MCF 10A (cell line): ENCODE results near the gene FOXN3. TPM values are rescaled to one million over a fixed set of nuclear protein-coding genes. Genes with fewer than 3 reads are reported as not detected.
A peak's percentile ranks its signal among the peaks of the same experiment; 100 is the strongest.

Experiments used
- BruUV-seq: library from RNA; stranded (reverse); fragments of 400-500 nt; replicated peaks from 2 replicates; lab custom pipeline; 2021; lab: Mats Ljungman, UMichigan
- CTCF ChIA-PET: fragments of 300-600 bp; sonication (Branson Sonifier 250); formaldehyde crosslinking; extraction: SDS; loops from one replicate; lab custom pipeline; 2021; ENCODE audit warnings: antibody characterized with exemption, inconsistent platforms; lab: Yijun Ruan, JAX
- POLR2A ChIA-PET: fragments of 300-600, 350-650 bp; sonication (Branson Sonifier 250); formaldehyde crosslinking; extraction: SDS; loops from one replicate; lab custom pipeline; 2020; ENCODE audit warnings: antibody characterized with exemption, inconsistent platforms; lab: Yijun Ruan, JAX
- DNase-seq: peaks from one replicate; pipeline ENCODE4 v3.0.0-alpha.2; 2018; ENCODE audit not compliant: unreplicated experiment
- H3K27ac Mint-ChIP-seq: one replicate; pipeline ENCODE4 v1.8.0; 2022; ENCODE audit warnings: mild to moderate bottlenecking, low read depth, mixed read lengths; ENCODE audit not compliant: unreplicated experiment
- H3K27me3 Mint-ChIP-seq: one replicate; pipeline ENCODE4 v1.8.0; 2022; ENCODE audit warnings: mixed read lengths; ENCODE audit not compliant: insufficient read depth, unreplicated experiment
- H3K36me3 Mint-ChIP-seq: one replicate; pipeline ENCODE4 v1.8.0; 2022; ENCODE audit warnings: mild to moderate bottlenecking, moderate library complexity, mixed read lengths; ENCODE audit not compliant: insufficient read depth, unreplicated experiment
- H3K4me1 Mint-ChIP-seq: one replicate; pipeline ENCODE4 v1.8.0; 2022; ENCODE audit warnings: mixed read lengths; ENCODE audit not compliant: insufficient read depth, unreplicated experiment
- H3K4me3 Mint-ChIP-seq: one replicate; pipeline ENCODE4 v1.8.0; 2022; ENCODE audit warnings: mild to moderate bottlenecking, moderate library complexity, mixed read lengths; ENCODE audit not compliant: unreplicated experiment
- H3K9me3 Mint-ChIP-seq: one replicate; pipeline ENCODE4 v1.8.0; 2022; ENCODE audit warnings: mixed read lengths; ENCODE audit not compliant: unreplicated experiment
- CTCF ChIP-seq: fragments of 200-600 bp; IDR thresholded peaks from one replicate; pipeline ENCODE4 v1.8.0; 2022; ENCODE audit warnings: antibody characterized with exemption, mild to moderate bottlenecking; ENCODE audit not compliant: unreplicated experiment
- intact Hi-C: fragments of 100-400 bp; cut with micrococcal nuclease; formaldehyde crosslinking; loops from 2 replicates; pipeline ENCODE4 v1.14.1; 2022
- total RNA-seq: library from RNA; stranded (reverse); gene quantifications from 2 replicates; pipeline ENCODE4 v1.2.3, GENCODE V29; 2022

The FOXN3 gene
- total RNA-seq, 1 experiment from 2014 or later: 27.1 TPM

GRCh38 chr14:89419973-89420482, 3.0 kb upstream of the FOXN3 start:
- CTCF ChIA-PET: interaction anchor here (0.5 kb wide), 1 partner anchor 9 kb away, joined by 4 read pairs; no protein-coding TSS in a partner anchor
- Mint-ChIP-seq H3K27ac (no peak overlapping the region), H3K4me1 (peaks cover 23% of the 10 kb centered on the region)

GRCh38 chr14:89418976-89419375, 1.9 kb upstream of the FOXN3 start:
- Mint-ChIP-seq H3K4me1 (peaks cover 23% of the 10 kb centered on the region), H3K27ac (no peak overlapping the region), H3K9me3 (no peaks in the 10 kb centered on the region), H3K4me3 (no peak overlapping the region), H3K27me3 (no peaks in the 10 kb centered on the region), H3K36me3 (peaks cover 5% of the 10 kb centered on the region)
- intact Hi-C loops: loop anchor here (5.0 kb wide), 4 partner anchors 123 to 498 kb away; no protein-coding TSS in a partner anchor
- ChIA-PET CTCF (interaction anchor here (0.8 to 0.9 kb wide), 2 partner anchors 11 to 50 kb away, joined by 3 read pairs; no protein-coding TSS in a partner anchor), POLR2A (no interaction called here)
- BruUV-seq: no TSS peak
- DNase-seq: no peak
- no peak for TF ChIP-seq CTCF

More at GRCh38 chr14:89419973-89420482, 3.0 kb upstream of the FOXN3 start:
- BruUV-seq: no TSS peak
- peaks cover 5% of the 10 kb centered on the region for H3K36me3 Mint-ChIP-seq
- no peak for TF ChIP-seq CTCF
- no peaks in the 10 kb centered on the region for H3K27me3 Mint-ChIP-seq
- no peak for DNase-seq
- H3K4me3 Mint-ChIP-seq: no peak overlapping the region
- H3K9me3 Mint-ChIP-seq: no peaks in the 10 kb centered on the region
- intact Hi-C loops: loop anchor here (5.0 kb wide), 4 partner anchors 122 to 497 kb away; no protein-coding TSS in a partner anchor
- POLR2A ChIA-PET: no interaction called here

- no peaks in the 10 kb centered on the region for H3K36me3 Mint-ChIP-seq
- peak overlapping the region; percentile 90 for H3K4me3 Mint-ChIP-seq
- BruUV-seq: no TSS peak
- no peak for DNase-seq
- ChIA-PET POLR2A (interaction anchor here (0.6 to 1.0 kb wide), 3 partner anchors 10 to 386 kb away, joined by 3 to 4 read pairs (median 3); no protein-coding TSS in a partner anchor), CTCF (interaction anchor here (0.5 to 1.3 kb wide), 7 partner anchors 10 to 461 kb away, joined by 3 to 5 read pairs (median 3); no protein-coding TSS in a partner anchor)
- H3K27me3 Mint-ChIP-seq: no peaks in the 10 kb centered on the region
- no peaks in the 10 kb centered on the region for H3K9me3 Mint-ChIP-seq
- H3K4me1 Mint-ChIP-seq: peaks cover 25% of the 10 kb centered on the region
- H3K27ac Mint-ChIP-seq: no peak overlapping the region
- intact Hi-C loops: loop anchor here (5.0 kb wide), 4 partner anchors 124 to 499 kb away; no protein-coding TSS in a partner anchor
- TF ChIP-seq CTCF: no peak
Measured at GRCh38 chr14:89418452-89418851, 1.4 kb upstream of the FOXN3 start.

- BruUV-seq: TSS peak; percentile 47
Measured at GRCh38 chr14:89417465-89418225, 612 bp upstream of the FOXN3 start.

More at GRCh38 chr14:89417465-89418225, 612 bp upstream of the FOXN3 start:
- POLR2A ChIA-PET: interaction anchor here (0.6 to 1.0 kb wide), 4 partner anchors 9 to 387 kb away, joined by 3 to 4 read pairs (median 4); no protein-coding TSS in a partner anchor
- TF ChIP-seq CTCF: peak; percentile 35
- intact Hi-C loops: loop anchor here (2.0 to 5.0 kb wide), 7 partner anchors 91 to 500 kb away; no protein-coding TSS in a partner anchor
- Mint-ChIP-seq H3K27ac (peak overlapping the region; percentile 56), H3K4me1 (peaks cover 25% of the 10 kb centered on the region), H3K4me3 (peak overlapping the region; percentile 90), H3K27me3 (no peaks in the 10 kb centered on the region), H3K9me3 (no peaks in the 10 kb centered on the region), H3K36me3 (no peaks in the 10 kb centered on the region)
- CTCF ChIA-PET: interaction anchor here (0.5 to 1.3 kb wide), 6 partner anchors 9 to 462 kb away, joined by 3 to 5 read pairs (median 3); no protein-coding TSS in a partner anchor
- peak; percentile 72 for DNase-seq
